HEK293 (cell line): ENCODE measurements around the gene METRNL.

ENCODE experiments used
- CTCF ChIA-PET: fragments of 350-600 bp; formaldehyde crosslinking; extraction: SDS; loops from one replicate; lab custom pipeline; 2021; ENCODE audit warnings: antibody characterized with exemption; lab: Yijun Ruan, JAX
- POLR2A ChIA-PET: fragments of 300-600 bp; formaldehyde crosslinking; extraction: SDS; loops from one replicate; lab custom pipeline; 2020; ENCODE audit warnings: antibody characterized with exemption, inconsistent platforms; lab: Yijun Ruan, JAX
- H3K27ac ChIP-seq: fragments of 200-500 bp; sonication (Bioruptor generic); 2 replicates; pipeline ENCODE4 v1.5.1; 2014; ENCODE audit warnings: low read depth, low read length, control low read depth, inconsistent platforms; ENCODE audit errors: extremely low read depth
- H3K36me3 ChIP-seq, 2 experiments: fragments of 200-500 bp in 1 of 2; sonication (Bioruptor generic) in 1 of 2; 1 replicate in 1 of 2; 2 replicates in 1 of 2; pipeline ENCODE4 v1.5.1; 2014 to 2017; ENCODE audit warnings: inconsistent platforms in 2 of 2, low read length in 2 of 2; ENCODE audit not compliant: control insufficient read depth in 2 of 2, insufficient read depth in 1 of 2
- H3K4me1 ChIP-seq: fragments of 200-500 bp; sonication (Bioruptor generic); 2 replicates; pipeline ENCODE4 v1.5.1; 2014; ENCODE audit warnings: mild to moderate bottlenecking, low read length, inconsistent platforms; ENCODE audit not compliant: control insufficient read depth, insufficient read depth
- H3K4me3 ChIP-seq: 2 replicates; pipeline ENCODE4 v1.5.1; 2011; ENCODE audit warnings: low read depth, mild to moderate bottlenecking, control low read depth, low read length, moderate library complexity
- H3K9me3 ChIP-seq: fragments of 200-500 bp; sonication (Bioruptor generic); 2 replicates; pipeline ENCODE4 v1.5.1; 2014; ENCODE audit warnings: low read depth, low read length, inconsistent platforms; ENCODE audit not compliant: control insufficient read depth, insufficient read depth
- KLF8 ChIP-seq: fragments of 450-650 bp; formaldehyde crosslinking; IDR thresholded peaks from 2 replicates; pipeline ENCODE4 v1.5.1; 2016; ENCODE audit warnings: missing biosample characterization, missing genetic modification characterization
- ZBTB17 ChIP-seq: fragments of 450-650 bp; formaldehyde crosslinking; IDR thresholded peaks from 2 replicates; pipeline ENCODE4 v1.5.1; 2016; ENCODE audit warnings: missing biosample characterization, missing genetic modification characterization
- ZIC2 ChIP-seq: fragments of 450-650 bp; formaldehyde crosslinking; IDR thresholded peaks from 2 replicates; pipeline ENCODE4 v1.5.1; 2016; ENCODE audit warnings: missing biosample characterization, missing genetic modification characterization
- ZNF266 ChIP-seq: fragments of 450-650 bp; formaldehyde crosslinking; IDR thresholded peaks from 2 replicates; pipeline ENCODE4 v1.5.1; 2016; ENCODE audit warnings: missing biosample characterization, missing genetic modification characterization, low read depth
- ZNF292 ChIP-seq: fragments of 450-650 bp; formaldehyde crosslinking; IDR thresholded peaks from 2 replicates; pipeline ENCODE4 v1.5.1; 2016; ENCODE audit warnings: low read depth, missing biosample characterization, missing genetic modification characterization, borderline replicate concordance
- ZNF362 ChIP-seq: fragments of 450-650 bp; formaldehyde crosslinking; IDR thresholded peaks from 2 replicates; pipeline ENCODE4 v1.5.1; 2016; ENCODE audit warnings: missing biosample characterization, missing genetic modification characterization
- ZNF513 ChIP-seq: fragments of 450-650 bp; IDR thresholded peaks from 2 replicates; pipeline ENCODE4 v1.5.1; 2018; ENCODE audit warnings: missing biosample characterization, missing genetic modification characterization
- ZNF596 ChIP-seq: fragments of 450-650 bp; IDR thresholded peaks from 2 replicates; pipeline ENCODE4 v1.5.0; 2018; ENCODE audit warnings: missing biosample characterization, mild to moderate bottlenecking, missing genetic modification characterization, moderate library complexity
- ZNF600 ChIP-seq: fragments of 450-650 bp; formaldehyde crosslinking; IDR thresholded peaks from 2 replicates; pipeline ENCODE4 v1.5.1; 2016; ENCODE audit warnings: missing biosample characterization, missing genetic modification characterization
- ZNF610 ChIP-seq: fragments of 450-650 bp; formaldehyde crosslinking; IDR thresholded peaks from 2 replicates; pipeline ENCODE4 v1.5.1; 2016; ENCODE audit warnings: missing biosample characterization, missing genetic modification characterization, borderline replicate concordance
- ZNF621 ChIP-seq: fragments of 450-650 bp; formaldehyde crosslinking; IDR thresholded peaks from 2 replicates; pipeline ENCODE4 v1.5.1; 2017; ENCODE audit warnings: missing biosample characterization, missing genetic modification characterization
- ZNF629 ChIP-seq: fragments of 450-650 bp; formaldehyde crosslinking; IDR thresholded peaks from 2 replicates; pipeline ENCODE4 v1.5.1; 2017; ENCODE audit warnings: missing biosample characterization, missing genetic modification characterization
- ZNF670 ChIP-seq: fragments of 450-650 bp; formaldehyde crosslinking; IDR thresholded peaks from 2 replicates; pipeline ENCODE4 v1.5.1; 2016; ENCODE audit warnings: missing biosample characterization, missing genetic modification characterization, low read depth
- ZNF837 ChIP-seq: fragments of 450-650 bp; formaldehyde crosslinking; IDR thresholded peaks from 2 replicates; pipeline ENCODE4 v1.5.1; 2016; ENCODE audit warnings: missing biosample characterization, missing genetic modification characterization
- ZNF843 ChIP-seq: fragments of 450-650 bp; formaldehyde crosslinking; IDR thresholded peaks from 2 replicates; pipeline ENCODE4 v1.5.1; 2016; ENCODE audit warnings: missing biosample characterization, missing genetic modification characterization
- TF ChIP-seq, protein P1 (sequence below): fragments of 450-650 bp; formaldehyde crosslinking; IDR thresholded peaks from 2 replicates; pipeline ENCODE4 v1.5.1; 2016; ENCODE audit warnings: missing biosample characterization, missing genetic modification characterization
- TF ChIP-seq, protein P2 (sequence below): fragments of 450-650 bp; formaldehyde crosslinking; IDR thresholded peaks from 2 replicates; pipeline ENCODE4 v1.5.1; 2017; ENCODE audit warnings: missing biosample characterization, mild to moderate bottlenecking, missing genetic modification characterization, moderate library complexity
- TF ChIP-seq, protein P3 (sequence below): fragments of 450-650 bp; formaldehyde crosslinking; IDR thresholded peaks from 2 replicates; pipeline ENCODE4 v1.5.1; 2016; ENCODE audit warnings: missing biosample characterization, missing genetic modification characterization
- TF ChIP-seq, protein P4 (sequence below): fragments of 450-650 bp; formaldehyde crosslinking; IDR thresholded peaks from 2 replicates; pipeline ENCODE4 v1.5.1; 2016; ENCODE audit warnings: missing biosample characterization, missing genetic modification characterization

The METRNL gene

GRCh38 chr17:83055911-83056582, 23.4 kb upstream of the METRNL start (continued):
- TF ChIP-seq, protein P1, sequence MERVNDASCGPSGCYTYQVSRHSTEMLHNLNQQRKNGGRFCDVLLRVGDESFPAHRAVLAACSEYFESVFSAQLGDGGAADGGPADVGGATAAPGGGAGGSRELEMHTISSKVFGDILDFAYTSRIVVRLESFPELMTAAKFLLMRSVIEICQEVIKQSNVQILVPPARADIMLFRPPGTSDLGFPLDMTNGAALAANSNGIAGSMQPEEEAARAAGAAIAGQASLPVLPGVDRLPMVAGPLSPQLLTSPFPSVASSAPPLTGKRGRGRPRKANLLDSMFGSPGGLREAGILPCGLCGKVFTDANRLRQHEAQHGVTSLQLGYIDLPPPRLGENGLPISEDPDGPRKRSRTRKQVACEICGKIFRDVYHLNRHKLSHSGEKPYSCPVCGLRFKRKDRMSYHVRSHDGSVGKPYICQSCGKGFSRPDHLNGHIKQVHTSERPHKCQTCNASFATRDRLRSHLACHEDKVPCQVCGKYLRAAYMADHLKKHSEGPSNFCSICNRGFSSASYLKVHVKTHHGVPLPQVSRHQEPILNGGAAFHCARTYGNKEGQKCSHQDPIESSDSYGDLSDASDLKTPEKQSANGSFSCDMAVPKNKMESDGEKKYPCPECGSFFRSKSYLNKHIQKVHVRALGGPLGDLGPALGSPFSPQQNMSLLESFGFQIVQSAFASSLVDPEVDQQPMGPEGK: peak; percentile 24; the same call in 1 of the 2 replicates
- no peak for TF ChIP-seq ZNF621 (tag by site-specific recombination)
- 0 out of 2 replicates have a peak, but pooled peaks have one; percentile 17 for TF ChIP-seq ZBTB17 (tag by site-specific recombination)
- peak; percentile 71 for TF ChIP-seq ZNF362 (tag by site-specific recombination)
- TF ChIP-seq, protein P2, sequence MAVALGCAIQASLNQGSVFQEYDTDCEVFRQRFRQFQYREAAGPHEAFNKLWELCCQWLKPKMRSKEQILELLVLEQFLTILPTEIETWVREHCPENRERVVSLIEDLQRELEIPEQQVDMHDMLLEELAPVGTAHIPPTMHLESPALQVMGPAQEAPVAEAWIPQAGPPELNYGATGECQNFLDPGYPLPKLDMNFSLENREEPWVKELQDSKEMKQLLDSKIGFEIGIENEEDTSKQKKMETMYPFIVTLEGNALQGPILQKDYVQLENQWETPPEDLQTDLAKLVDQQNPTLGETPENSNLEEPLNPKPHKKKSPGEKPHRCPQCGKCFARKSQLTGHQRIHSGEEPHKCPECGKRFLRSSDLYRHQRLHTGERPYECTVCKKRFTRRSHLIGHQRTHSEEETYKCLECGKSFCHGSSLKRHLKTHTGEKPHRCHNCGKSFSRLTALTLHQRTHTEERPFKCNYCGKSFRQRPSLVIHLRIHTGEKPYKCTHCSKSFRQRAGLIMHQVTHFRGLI (tag by site-specific recombination): peak; percentile 41; the same call in 1 of the 2 replicates
- peak; percentile 62 for TF ChIP-seq ZNF629 (tag by site-specific recombination)
- TF ChIP-seq ZNF266 (tag by site-specific recombination): no peak

- H3K27ac ChIP-seq: no peak overlapping the region
- H3K4me3 ChIP-seq: no peak overlapping the region
- ChIA-PET CTCF (interaction anchor here (0.7 kb wide), 1 partner anchor 132 kb away, joined by 3 read pairs; no protein-coding TSS in a partner anchor), POLR2A (no interaction called here)
- H3K4me1 ChIP-seq: peaks cover 5% of the 10 kb centered on the region
- H3K36me3 ChIP-seq: no peaks in the 10 kb centered on the region
- TF ChIP-seq ZIC2 (tag by site-specific recombination) (peak; percentile 47; the same call in 1 of the 2 replicates), ZNF600 (tag by site-specific recombination) (peak; percentile 70; the same call in 1 of the 2 replicates), ZNF670 (tag by site-specific recombination) (no peak)
- TF ChIP-seq, protein P3, sequence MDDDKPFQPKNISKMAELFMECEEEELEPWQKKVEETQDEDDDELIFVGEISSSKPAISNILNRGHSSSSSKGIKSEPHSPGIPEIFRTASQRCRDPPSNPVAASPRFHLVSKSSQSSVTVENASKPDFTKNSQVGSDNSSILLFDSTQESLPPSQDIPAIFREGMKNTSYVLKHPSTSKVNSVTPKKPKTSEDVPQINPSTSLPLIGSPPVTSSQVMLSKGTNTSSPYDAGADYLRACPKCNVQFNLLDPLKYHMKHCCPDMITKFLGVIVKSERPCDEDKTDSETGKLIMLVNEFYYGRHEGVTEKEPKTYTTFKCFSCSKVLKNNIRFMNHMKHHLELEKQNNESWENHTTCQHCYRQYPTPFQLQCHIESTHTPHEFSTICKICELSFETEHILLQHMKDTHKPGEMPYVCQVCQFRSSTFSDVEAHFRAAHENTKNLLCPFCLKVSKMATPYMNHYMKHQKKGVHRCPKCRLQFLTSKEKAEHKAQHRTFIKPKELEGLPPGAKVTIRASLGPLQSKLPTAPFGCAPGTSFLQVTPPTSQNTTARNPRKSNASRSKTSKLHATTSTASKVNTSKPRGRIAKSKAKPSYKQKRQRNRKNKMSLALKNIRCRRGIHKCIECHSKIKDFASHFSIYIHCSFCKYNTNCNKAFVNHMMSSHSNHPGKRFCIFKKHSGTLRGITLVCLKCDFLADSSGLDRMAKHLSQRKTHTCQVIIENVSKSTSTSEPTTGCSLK (tag by site-specific recombination): no peak
- H3K9me3 ChIP-seq: no peaks in the 10 kb centered on the region
These were observed 22.6 kb upstream of the METRNL start for GRCh38 chr17:83056583-83057396.

- CTCF ChIA-PET: interaction anchor here (1.7 kb wide), 1 partner anchor 19 kb away, joined by 3 read pairs; no protein-coding TSS in a partner anchor
- Histone ChIP-seq H3K4me1 (peaks cover 5% of the 10 kb centered on the region), H3K36me3 (no peaks in the 10 kb centered on the region), H3K9me3 (no peaks in the 10 kb centered on the region), H3K27ac (no peak overlapping the region), H3K4me3 (no peak overlapping the region)
- POLR2A ChIA-PET: no interaction called here
- TF ChIP-seq ZNF837: no peak
- no peak for TF ChIP-seq ZNF596
- no peak for TF ChIP-seq ZNF292 (tag by site-specific recombination)
- TF ChIP-seq KLF8 (tag by site-specific recombination): no peak
- TF ChIP-seq ZBTB17 (tag by site-specific recombination): no peak
- TF ChIP-seq ZNF843 (tag by site-specific recombination): no peak
- TF ChIP-seq ZNF513 (tag by site-specific recombination): no peak
- no peak for TF ChIP-seq ZNF610 (tag by site-specific recombination)
- TF ChIP-seq, protein P4, sequence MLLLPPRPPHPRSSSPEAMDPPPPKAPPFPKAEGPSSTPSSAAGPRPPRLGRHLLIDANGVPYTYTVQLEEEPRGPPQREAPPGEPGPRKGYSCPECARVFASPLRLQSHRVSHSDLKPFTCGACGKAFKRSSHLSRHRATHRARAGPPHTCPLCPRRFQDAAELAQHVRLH (tag by site-specific recombination): no peak
These were observed 22.0 kb upstream of the METRNL start for GRCh38 chr17:83057397-83057761.
